GM18907 (cell line): ENCODE measurements around the gene XAGE5.
"Not testable (repeated sequence)": the region's sequence is repeated elsewhere in the genome, so short reads cannot be mapped to it uniquely, and the experiment has no call there.

Experiments
- ATAC-seq: cut with Tn5 transposase; IDR thresholded peaks from one replicate; pipeline ENCODE4 v1.9.1; 2021; ENCODE audit warnings: mild to moderate bottlenecking, moderate library complexity; ENCODE audit not compliant: unreplicated experiment

Gene XAGE5

GRCh38 chrX:52811065-52811625, at the start of gene XAGE5:
TSS of gene XAGE5 (plus strand) at chrX:52811287. CDS start at chrX:52812567, 1,280 bp downstream.
- no peak for ATAC-seq

- not testable (repeated sequence) for ATAC-seq
These were observed 45.1 kb upstream of the XAGE5 start for GRCh38 chrX:52765983-52766382.

GRCh38 chrX:52773504-52773903, 37.6 kb upstream of the XAGE5 start:
- ATAC-seq, result not testable (repeated sequence)

- ATAC-seq, result not testable (repeated sequence)
These were observed 13.8 kb upstream of the XAGE5 start, which contains the start of gene SPANXN5 for GRCh38 chrX:52797327-52797726. TSS of gene SPANXN5 (minus strand) at chrX:52797427. CDS start at chrX:52797348, 79 bp downstream.

- not testable (repeated sequence) for ATAC-seq
These were observed 6.2 kb upstream of the XAGE5 start for GRCh38 chrX:52804876-52805275.

GRCh38 chrX:52819788-52820187, 8.7 kb downstream of the XAGE5 start:
- no peak for ATAC-seq

GRCh38 chrX:52821079-52821760, 10.1 kb downstream of the XAGE5 start:
- no peak for ATAC-seq

GRCh38 chrX:52824608-52825007, 13.5 kb downstream of the XAGE5 start:
- no peak for ATAC-seq

- no peak for ATAC-seq
These were observed 19.5 kb downstream of the XAGE5 start for GRCh38 chrX:52830551-52830950.

GRCh38 chrX:52839137-52839536, 28.1 kb downstream of the XAGE5 start:
- ATAC-seq, result no peak

- ATAC-seq, result not testable (repeated sequence)
These were observed 32.5 kb downstream of the XAGE5 start for GRCh38 chrX:52843619-52844018.

- no peak for ATAC-seq
These were observed 41.2 kb downstream of the XAGE5 start for GRCh38 chrX:52852110-52852860.

GRCh38 chrX:52856991-52857525, 46.0 kb downstream of the XAGE5 start:
- not testable (repeated sequence) for ATAC-seq

GRCh38 chrX:52865343-52865998, 54.4 kb downstream of the XAGE5 start:
- no peak for ATAC-seq
